Right atrium auricular region (tissue), 2 donors: ENCODE data around the gene ZNF286A. TPM values are rescaled to one million over a fixed set of nuclear protein-coding genes. Genes with fewer than 3 reads are reported as not detected.
"Not testable (repeated sequence)": the region's sequence is repeated elsewhere in the genome, so short reads cannot be mapped to it uniquely, and the experiment has no call there.

Source experiments
- DNase-seq: peaks from one replicate; pipeline ENCODE4 v3.0.0-alpha.2; 2019; ENCODE audit warnings: low spot score
- H3K27ac ChIP-seq, 2 donors: fragments of 200-600 bp; sonication (generic); 1 replicate in 1 of 2; 2 replicates in 1 of 2; pipeline ENCODE4 v1.5.1; 2016 to 2019
- H3K27me3 ChIP-seq, 2 donors: fragments of 200-600 bp; sonication (generic); one replicate each; pipeline versions ENCODE4 v1.5.1 to v1.6.0; 2017 to 2019
- H3K36me3 ChIP-seq: fragments of 200-600 bp; sonication (generic); one replicate; pipeline ENCODE4 v1.5.1; 2016
- H3K4me1 ChIP-seq, 2 donors: fragments of 200-600 bp; sonication (generic); one replicate each; pipeline versions ENCODE4 v1.5.1 to v1.6.0; 2017 to 2019
- H3K4me3 ChIP-seq, 2 donors: fragments of 200-600 bp; sonication (generic); 1 replicate in 1 of 2; 2 replicates in 1 of 2; pipeline ENCODE4 v1.5.1; 2017 to 2019; ENCODE audit warnings: mild to moderate bottlenecking in 1 of 2, moderate library complexity in 1 of 2
- H3K9me3 ChIP-seq, 2 donors: fragments of 200-600 bp; sonication (generic); one replicate each; pipeline ENCODE4 v1.5.1; 2019
- CTCF ChIP-seq, 2 donors: fragments of 200-600 bp; sonication (generic); IDR thresholded peaks; one replicate each; pipeline ENCODE4 v1.5.1; 2019; ENCODE audit warnings: antibody characterized with exemption in 2 of 2
- total RNA-seq, 2 donors: library from RNA; depleted of rRNA; stranded (reverse); fragments of >200 nt; gene quantifications; one replicate each; pipeline ENCODE4 v1.1.0, GENCODE V29; 2016

ZNF286A gene
- total RNA-seq, 2 donors from 2014 or later: 20.1 to 26.1 TPM

DNA sequence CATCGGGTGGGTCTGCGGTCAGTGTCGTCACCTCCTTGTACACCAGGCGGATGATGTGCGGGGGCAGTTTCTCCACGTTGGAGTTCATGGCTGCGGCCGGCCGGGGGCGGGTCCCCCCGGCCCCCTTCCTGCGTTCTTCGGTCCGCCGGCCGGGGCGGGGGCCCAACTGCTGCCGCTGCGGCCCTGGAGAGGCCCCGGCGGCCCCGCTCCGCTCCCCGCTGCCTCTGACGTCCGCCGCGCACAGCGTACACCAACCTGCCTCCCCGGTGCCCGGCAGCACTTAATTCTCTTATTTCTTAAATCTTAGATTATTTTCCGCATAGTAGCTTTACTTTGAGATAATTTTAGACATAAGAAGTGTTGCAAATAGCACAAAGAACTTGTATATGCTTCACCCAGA is 5.3 kb downstream of the ZNF286A start:
- peaks cover 0 to 30% of the 10 kb centered on the region in 2 donors for H3K9me3 ChIP-seq
- H3K4me3 ChIP-seq, H3K27ac ChIP-seq, DNase-seq, H3K4me1 ChIP-seq, H3K27me3 ChIP-seq: not testable (repeated sequence)
- peaks cover 31% of the 10 kb centered on the region for H3K36me3 ChIP-seq

- H3K27ac ChIP-seq, H3K4me3 ChIP-seq, H3K4me1 ChIP-seq, H3K27me3 ChIP-seq, DNase-seq: not testable (repeated sequence)
- peaks cover 43% of the 10 kb centered on the region for H3K36me3 ChIP-seq
- H3K9me3 ChIP-seq: peaks cover 0 to 57% of the 10 kb centered on the region in 2 donors
These were observed 9.3 kb downstream of the ZNF286A start for GRCh38 chr17:15708879-15709278.

DNA sequence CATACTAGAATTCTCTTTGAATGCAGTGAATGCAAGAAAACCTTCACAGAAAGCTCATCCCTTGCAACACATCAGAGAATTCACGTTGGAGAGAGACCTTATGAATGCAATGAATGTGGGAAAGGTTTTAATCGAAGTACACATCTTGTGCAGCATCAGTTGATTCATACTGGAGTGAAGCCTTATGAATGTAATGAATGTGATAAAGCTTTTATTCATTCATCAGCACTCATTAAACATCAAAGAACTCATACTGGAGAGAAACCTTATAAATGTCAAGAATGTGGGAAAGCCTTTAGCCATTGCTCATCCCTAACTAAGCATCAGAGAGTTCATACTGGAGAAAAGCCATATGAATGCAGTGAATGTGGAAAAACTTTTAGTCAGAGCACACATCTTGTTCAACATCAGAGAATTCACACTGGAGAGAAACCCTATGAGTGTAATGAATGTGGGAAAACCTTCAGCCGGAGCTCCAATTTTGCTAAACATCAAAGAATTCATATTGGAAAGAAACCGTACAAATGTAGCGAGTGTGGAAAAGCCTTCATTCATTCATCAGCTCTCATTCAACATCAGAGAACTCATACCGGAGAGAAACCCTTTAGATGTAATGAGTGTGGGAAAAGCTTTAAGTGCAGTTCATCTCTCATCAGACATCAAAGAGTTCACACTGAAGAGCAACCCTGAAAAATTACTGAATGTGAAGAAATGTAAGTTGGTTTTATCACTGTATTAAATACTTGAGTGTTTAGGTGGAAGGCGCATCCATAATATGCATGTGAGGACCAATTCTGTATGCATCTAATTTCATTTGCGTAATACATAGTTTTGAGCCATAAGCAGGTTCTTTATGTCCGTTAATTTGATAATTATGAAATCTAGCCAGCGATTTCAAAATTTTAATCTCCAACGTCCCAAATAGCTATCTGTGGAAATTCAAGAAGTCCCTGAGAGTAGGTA is 17.3 kb downstream of the ZNF286A start:
- H3K27ac ChIP-seq, H3K27me3 ChIP-seq, H3K4me3 ChIP-seq, H3K36me3 ChIP-seq, H3K4me1 ChIP-seq, DNase-seq: not testable (repeated sequence)
- peaks cover 0 to 67% of the 10 kb centered on the region in 2 donors for H3K9me3 ChIP-seq

GRCh38 chr17:15730535-15730934 is 31.0 kb downstream of the ZNF286A start:
- DNase-seq, H3K27ac ChIP-seq, H3K36me3 ChIP-seq, H3K9me3 ChIP-seq, H3K4me1 ChIP-seq, H3K27me3 ChIP-seq, H3K4me3 ChIP-seq: not testable (repeated sequence)

- H3K4me3 ChIP-seq, H3K27me3 ChIP-seq, H3K4me1 ChIP-seq, H3K27ac ChIP-seq, H3K9me3 ChIP-seq, H3K36me3 ChIP-seq, DNase-seq: not testable (repeated sequence)
These were observed 32.3 kb downstream of the ZNF286A start, which contains the start of gene TBC1D26 for GRCh38 chr17:15731900-15732299. Gene TBC1D26, plus strand, starts transcription at chr17:15732283. Its CDS starts 3,066 bp downstream, at chr17:15735349.

- H3K4me3 ChIP-seq, H3K36me3 ChIP-seq, H3K27ac ChIP-seq, H3K4me1 ChIP-seq, H3K9me3 ChIP-seq, DNase-seq, H3K27me3 ChIP-seq: not testable (repeated sequence)
These were observed 33.7 kb downstream of the ZNF286A start for GRCh38 chr17:15733174-15733789.

DNA sequence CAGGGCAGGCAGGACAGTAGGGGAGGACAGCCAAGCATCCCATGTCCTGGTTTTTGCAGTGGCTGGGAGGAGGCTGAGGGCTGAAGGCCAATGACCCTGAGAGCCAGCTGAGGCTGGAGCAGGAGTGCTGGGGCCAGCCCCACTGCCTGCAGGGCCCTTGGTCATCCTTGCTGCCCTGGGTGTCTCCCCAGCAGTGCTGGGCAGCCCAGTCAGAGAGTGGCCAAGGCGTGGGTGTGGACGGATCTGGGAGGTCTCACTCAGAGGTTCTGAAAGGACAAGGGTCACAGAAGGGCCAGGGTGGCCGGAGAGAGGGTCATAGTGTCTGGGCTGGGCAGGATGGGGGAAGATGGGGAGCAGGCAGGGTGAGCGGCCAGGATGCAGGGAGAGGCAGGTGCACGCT is 37.0 kb downstream of the ZNF286A start:
- not testable (repeated sequence) for H3K9me3 ChIP-seq, H3K4me1 ChIP-seq, H3K27ac ChIP-seq, H3K36me3 ChIP-seq, H3K27me3 ChIP-seq, H3K4me3 ChIP-seq, DNase-seq

- TF ChIP-seq CTCF (IDR thresholded peaks at IDR 0.05): no peak
- Histone ChIP-seq H3K9me3 (no peaks in the 10 kb centered on the region), H3K27me3 (no peaks in the 10 kb centered on the region), H3K27ac (no peak overlapping the region), H3K4me1 (no peaks in the 10 kb centered on the region), H3K4me3 (no peak overlapping the region), H3K36me3 (no peaks in the 10 kb centered on the region)
- DNase-seq: no peak
These were observed 38.5 kb downstream of the ZNF286A start for GRCh38 chr17:15738066-15738465.

DNA sequence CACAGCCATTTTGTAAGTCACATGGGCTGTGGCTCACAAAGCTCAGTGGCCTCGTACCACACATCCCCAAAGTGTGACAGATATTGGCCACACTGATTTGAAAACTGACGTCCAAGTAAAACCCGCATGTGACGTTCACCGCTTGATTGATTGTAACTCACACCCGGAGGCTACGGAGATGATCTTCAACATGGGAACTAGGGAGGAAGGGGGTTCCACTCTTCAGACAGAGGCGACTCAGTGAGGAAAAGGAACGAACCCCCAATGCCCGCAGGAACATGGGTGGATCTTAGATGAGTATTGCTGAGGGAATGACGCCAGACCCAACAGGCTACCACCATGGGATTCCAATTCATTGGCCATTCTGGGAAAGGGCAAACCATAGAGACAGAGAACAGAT is 39.7 kb downstream of the ZNF286A start:
- not testable (repeated sequence) for H3K36me3 ChIP-seq, H3K27ac ChIP-seq, H3K9me3 ChIP-seq, H3K4me1 ChIP-seq, DNase-seq, H3K4me3 ChIP-seq, H3K27me3 ChIP-seq

GRCh38 chr17:15740041-15740440 is 40.5 kb downstream of the ZNF286A start:
- H3K4me3 ChIP-seq, H3K36me3 ChIP-seq, H3K9me3 ChIP-seq, H3K27ac ChIP-seq, DNase-seq, H3K27me3 ChIP-seq, H3K4me1 ChIP-seq: not testable (repeated sequence)
